HCT116 (cell line): Measurements from ENCODE around the gene HMGN3. TPM values are rescaled to one million over a fixed set of nuclear protein-coding genes. Genes with fewer than 3 reads are reported as not detected.

Experiments used
- ATAC-seq: fragments of 200-7000 bp; cut with Tn5 transposase; 2 replicates; pipeline ENCODE4 v1.9.1; 2020; ENCODE audit warnings: mild to moderate bottlenecking, moderate library complexity
- BruUV-seq: library from RNA; stranded (reverse); fragments of 400-500 nt; replicated peaks from 2 replicates; lab custom pipeline; 2021; lab: Mats Ljungman, UMichigan
- CTCF ChIA-PET: fragments of 300-600 bp; sonication (Branson Sonifier 250); formaldehyde crosslinking; loops from one replicate; lab custom pipeline; 2021; ENCODE audit warnings: antibody characterized with exemption; lab: Charles Lee
- POLR2A ChIA-PET: fragments of 300-600, 350-600 bp; sonication (Branson Sonifier 250); formaldehyde crosslinking; loops from one replicate; lab custom pipeline; 2021; ENCODE audit warnings: antibody characterized with exemption; lab: Charles Lee
- RAD21 ChIA-PET, 2 experiments: fragments of 300-600 bp; sonication (Branson Sonifier 250); formaldehyde crosslinking; loops; one replicate each; lab custom pipeline; 2023; ENCODE audit warnings: low total read pairs in 2 of 2; ENCODE audit not compliant: uncharacterized antibody in 2 of 2, unreplicated experiment in 2 of 2, low non-redundant PET in 1 of 2; lab: Charles Lee
- DNase-seq: peaks from one replicate; pipeline ENCODE4 v3.0.0-alpha.2; 2010; ENCODE audit warnings: low read depth, low spot score
- H2AFZ ChIP-seq: fragments of 200-600 bp; shearing (Covaris generic), sonication (generic); 2 replicates; pipeline ENCODE4 v1.6.1; 2017; ENCODE audit warnings: low read depth, mixed run types, mixed read lengths, antibody characterized with exemption, low read length; ENCODE audit not compliant: poor library complexity, severe bottlenecking
- H3K27ac ChIP-seq: 2 replicates; pipeline ENCODE4 v1.5.1; 2012; ENCODE audit warnings: low read depth, low read length
- H3K27me3 ChIP-seq: fragments of 200-600 bp; sonication (generic); 2 replicates; pipeline ENCODE4 v1.6.1; 2016; ENCODE audit warnings: mixed run types, low read length, mixed read lengths; ENCODE audit not compliant: insufficient read depth
- H3K36me3 ChIP-seq, 2 experiments: fragments of 200-500 bp in 1 of 2; fragments of 200-600 bp in 1 of 2; sonication (Bioruptor generic) in 1 of 2; sonication (generic) in 1 of 2; 2 replicates each; pipeline versions ENCODE4 v1.5.1 to v1.6.1; 2014 to 2016; ENCODE audit warnings: low read length in 2 of 2, inconsistent platforms in 1 of 2, mixed read lengths in 1 of 2, mixed run types in 1 of 2; ENCODE audit not compliant: insufficient read depth in 2 of 2, control insufficient read depth in 1 of 2
- H3K4me1 ChIP-seq, 2 experiments: fragments of 200-600 bp in 1 of 2; sonication (generic) in 1 of 2; 2 replicates each; pipeline versions ENCODE4 v1.5.1 to v1.6.1; 2012 to 2017; ENCODE audit warnings: low read length in 2 of 2, inconsistent platforms in 1 of 2, mild to moderate bottlenecking in 1 of 2, mixed read lengths in 1 of 2, mixed run types in 1 of 2, moderate library complexity in 1 of 2; ENCODE audit not compliant: insufficient read depth in 2 of 2, control insufficient read depth in 1 of 2
- H3K4me2 ChIP-seq: fragments of 200-600 bp; sonication (generic); 2 replicates; pipeline ENCODE4 v1.6.1; 2017; ENCODE audit warnings: mixed run types, low read length, mixed read lengths
- H3K4me3 ChIP-seq, 2 experiments: fragments of 200-600 bp in 1 of 2; sonication (generic) in 1 of 2; replicated peaks in 1 of 2; 2 replicates each; pipeline ENCODE4 v1.5.1; 2011 to 2016; ENCODE audit warnings: low read length in 2 of 2, control low read depth in 1 of 2, low read depth in 1 of 2, mild to moderate bottlenecking in 1 of 2, mixed read lengths in 1 of 2, mixed run types in 1 of 2
- H3K79me2 ChIP-seq: fragments of 200-600 bp; sonication (generic); 2 replicates; pipeline ENCODE4 v1.6.1; 2017; ENCODE audit warnings: mild to moderate bottlenecking, mixed run types, low read length, moderate library complexity, mixed read lengths; ENCODE audit not compliant: insufficient read depth
- H3K9ac ChIP-seq: fragments of 200-600 bp; sonication (generic); 2 replicates; pipeline ENCODE4 v1.6.1; 2016; ENCODE audit warnings: low read length, mixed read lengths
- H3K9me2 ChIP-seq: fragments of 200-600 bp; sonication (generic), shearing (Covaris generic); 2 replicates; pipeline ENCODE4 v1.6.1; 2017; ENCODE audit warnings: mixed run types, mild to moderate bottlenecking, moderate library complexity; ENCODE audit not compliant: insufficient read depth
- H3K9me3 ChIP-seq, 2 experiments: fragments of 200-500 bp in 1 of 2; fragments of 200-600 bp in 1 of 2; sonication (Bioruptor generic) in 1 of 2; sonication (generic) in 1 of 2; 2 replicates each; pipeline ENCODE4 v1.6.1; 2014 to 2017; ENCODE audit warnings: low read length in 2 of 2, mixed read lengths in 2 of 2, inconsistent platforms in 1 of 2, low read depth in 1 of 2, mild to moderate bottlenecking in 1 of 2, mixed run types in 1 of 2, moderate library complexity in 1 of 2; ENCODE audit not compliant: control insufficient read depth in 1 of 2, insufficient read depth in 1 of 2
- H4K20me1 ChIP-seq: fragments of 200-600 bp; sonication (generic), shearing (Covaris generic); 2 replicates; pipeline ENCODE4 v1.6.1; 2017; ENCODE audit warnings: mixed run types, mild to moderate bottlenecking, moderate library complexity; ENCODE audit not compliant: insufficient read depth
- CEBPB ChIP-seq: IDR thresholded peaks from 2 replicates; pipeline ENCODE4 v1.6.1; 2012; ENCODE audit warnings: low read depth
- ELF1 ChIP-seq: IDR thresholded peaks from 2 replicates; pipeline ENCODE4 v1.6.1; 2012; ENCODE audit warnings: low read depth, borderline replicate concordance
- EZH2 ChIP-seq: fragments of 200-600 bp; sonication (generic); IDR thresholded peaks from 2 replicates; pipeline ENCODE4 v1.6.1; 2017; ENCODE audit warnings: antibody characterized with exemption, mixed run types
- FOSL1 ChIP-seq: IDR thresholded peaks from 2 replicates; pipeline ENCODE4 v1.6.1; 2012; ENCODE audit warnings: low read depth
- JUND ChIP-seq: IDR thresholded peaks from 2 replicates; pipeline ENCODE4 v1.6.1; 2012
- POLR2A ChIP-seq: IDR thresholded peaks from 2 replicates; pipeline ENCODE4 v1.7.0; 2011; ENCODE audit warnings: borderline replicate concordance; ENCODE audit not compliant: insufficient read depth, insufficient read length; ENCODE audit errors: extremely low read depth
- POLR2AphosphoS5 ChIP-seq: IDR thresholded peaks from 2 replicates; pipeline ENCODE4 v1.6.1; 2011; ENCODE audit warnings: mild to moderate bottlenecking, low read depth, low read length, moderate library complexity
- RAD21 ChIP-seq: IDR thresholded peaks from 2 replicates; pipeline ENCODE4 v1.6.1; 2012; ENCODE audit warnings: low read depth, mild to moderate bottlenecking
- TCF7L2 ChIP-seq: IDR thresholded peaks from 2 replicates; pipeline ENCODE4 v1.7.0; 2011; ENCODE audit warnings: borderline replicate concordance, inconsistent platforms; ENCODE audit not compliant: insufficient read depth, insufficient read length; ENCODE audit errors: extremely low read depth
- YY1 ChIP-seq: IDR thresholded peaks from 2 replicates; pipeline ENCODE4 v1.6.1; 2011; ENCODE audit warnings: low read length, low read depth, moderate library complexity, mild to moderate bottlenecking; ENCODE audit not compliant: insufficient replicate concordance; ENCODE audit errors: extremely low read depth
- ZFX ChIP-seq: fragments of 450-650 bp; IDR thresholded peaks from 2 replicates; pipeline ENCODE4 v1.6.1; 2017
- ZNF274 ChIP-seq: fragments of 200-500 bp; sonication (Bioruptor generic); IDR thresholded peaks from 2 replicates; pipeline ENCODE4 v1.6.1; 2014; ENCODE audit warnings: mild to moderate bottlenecking, low read depth, low read length, inconsistent platforms
- intact Hi-C: fragments of 100-400 bp; cut with micrococcal nuclease; formaldehyde crosslinking; loops from 2 replicates; pipeline ENCODE4 v1.10.0; 2022
- total RNA-seq: library from RNA; stranded (reverse); gene quantifications from one replicate; pipeline ENCODE4 v1.2.1, GENCODE V29; 2021; ENCODE audit not compliant: unreplicated experiment
- TF ChIP-seq, protein P1 (sequence below): IDR thresholded peaks from 2 replicates; pipeline ENCODE4 v1.6.1; 2012; ENCODE audit warnings: low read depth
- TF ChIP-seq, protein P2 (sequence below): IDR thresholded peaks from 2 replicates; pipeline ENCODE4 v1.6.1; 2011; ENCODE audit warnings: mild to moderate bottlenecking, low read length, moderate library complexity; ENCODE audit not compliant: insufficient replicate concordance; ENCODE audit errors: extremely low read depth

HMGN3 gene
- total RNA-seq, 1 experiment from 2014 or later: 60.5 TPM

- TF ChIP-seq ZFX: no peak
- TF ChIP-seq, all 23 proteins: peak for 0
Observed at GRCh38 chr6:79231101-79231500, 3.4 kb downstream of the HMGN3 start (continued).

GRCh38 chr6:79230149-79230548 lies 4.3 kb downstream of the HMGN3 start:
- RAD21 ChIA-PET: no interaction called here
- no peak overlapping the region for H3K9ac ChIP-seq
- intact Hi-C loops: loop anchor here (10.0 kb wide), 1 partner anchor 635 kb away; no protein-coding TSS in a partner anchor
- POLR2A ChIA-PET: no interaction called here
- H4K20me1 ChIP-seq: no peaks in the 10 kb centered on the region
- H3K4me2 ChIP-seq: no peak overlapping the region
- H2AFZ ChIP-seq: no peak overlapping the region
- no peak overlapping the region for H3K4me3 ChIP-seq
- TF ChIP-seq CEBPB (peak; percentile 61), FOSL1 (no peak), JUND (no peak), ZFX (no peak), EZH2 (no peak)
- DNase-seq (no peak), ATAC-seq (no peak)
- H3K27ac ChIP-seq: no peak overlapping the region
- BruUV-seq: no TSS peak
- peaks cover 71% of the 10 kb centered on the region for H3K79me2 ChIP-seq
- H3K27me3 ChIP-seq: no peaks in the 10 kb centered on the region
- H3K4me1 ChIP-seq: peaks cover 4 to 8% of the 10 kb centered on the region in 2 experiments; a peak in 2 of 4 replicates
- CTCF ChIA-PET: no interaction called here
- no peaks in the 10 kb centered on the region for H3K9me2 ChIP-seq
- H3K9me3 ChIP-seq: no peaks in the 10 kb centered on the region
- no peaks in the 10 kb centered on the region for H3K36me3 ChIP-seq

GRCh38 chr6:79227445-79227844 lies 7.0 kb downstream of the HMGN3 start:
- H3K9me2 ChIP-seq: no peaks in the 10 kb centered on the region
- H3K27ac ChIP-seq: no peak overlapping the region
- ChIA-PET POLR2A (no interaction called here), CTCF (no interaction called here), RAD21 (no interaction called here)
- H3K79me2 ChIP-seq: peaks cover 62% of the 10 kb centered on the region
- no peak overlapping the region for H3K4me2 ChIP-seq
- H3K4me3 ChIP-seq: no peak overlapping the region
- no peaks in the 10 kb centered on the region for H3K9me3 ChIP-seq
- no peaks in the 10 kb centered on the region for H3K36me3 ChIP-seq
- DNase-seq (no peak), ATAC-seq (no peak)
- H3K27me3 ChIP-seq: no peaks in the 10 kb centered on the region
- intact Hi-C loops: no loop called here
- no peaks in the 10 kb centered on the region for H3K4me1 ChIP-seq
- H2AFZ ChIP-seq: no peak overlapping the region
- H4K20me1 ChIP-seq: no peaks in the 10 kb centered on the region
- BruUV-seq: no TSS peak
- no peak overlapping the region for H3K9ac ChIP-seq
- TF ChIP-seq, protein P1, sequence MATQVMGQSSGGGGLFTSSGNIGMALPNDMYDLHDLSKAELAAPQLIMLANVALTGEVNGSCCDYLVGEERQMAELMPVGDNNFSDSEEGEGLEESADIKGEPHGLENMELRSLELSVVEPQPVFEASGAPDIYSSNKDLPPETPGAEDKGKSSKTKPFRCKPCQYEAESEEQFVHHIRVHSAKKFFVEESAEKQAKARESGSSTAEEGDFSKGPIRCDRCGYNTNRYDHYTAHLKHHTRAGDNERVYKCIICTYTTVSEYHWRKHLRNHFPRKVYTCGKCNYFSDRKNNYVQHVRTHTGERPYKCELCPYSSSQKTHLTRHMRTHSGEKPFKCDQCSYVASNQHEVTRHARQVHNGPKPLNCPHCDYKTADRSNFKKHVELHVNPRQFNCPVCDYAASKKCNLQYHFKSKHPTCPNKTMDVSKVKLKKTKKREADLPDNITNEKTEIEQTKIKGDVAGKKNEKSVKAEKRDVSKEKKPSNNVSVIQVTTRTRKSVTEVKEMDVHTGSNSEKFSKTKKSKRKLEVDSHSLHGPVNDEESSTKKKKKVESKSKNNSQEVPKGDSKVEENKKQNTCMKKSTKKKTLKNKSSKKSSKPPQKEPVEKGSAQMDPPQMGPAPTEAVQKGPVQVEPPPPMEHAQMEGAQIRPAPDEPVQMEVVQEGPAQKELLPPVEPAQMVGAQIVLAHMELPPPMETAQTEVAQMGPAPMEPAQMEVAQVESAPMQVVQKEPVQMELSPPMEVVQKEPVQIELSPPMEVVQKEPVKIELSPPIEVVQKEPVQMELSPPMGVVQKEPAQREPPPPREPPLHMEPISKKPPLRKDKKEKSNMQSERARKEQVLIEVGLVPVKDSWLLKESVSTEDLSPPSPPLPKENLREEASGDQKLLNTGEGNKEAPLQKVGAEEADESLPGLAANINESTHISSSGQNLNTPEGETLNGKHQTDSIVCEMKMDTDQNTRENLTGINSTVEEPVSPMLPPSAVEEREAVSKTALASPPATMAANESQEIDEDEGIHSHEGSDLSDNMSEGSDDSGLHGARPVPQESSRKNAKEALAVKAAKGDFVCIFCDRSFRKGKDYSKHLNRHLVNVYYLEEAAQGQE: no peak
- no peak for TF ChIP-seq TCF7L2
- TF ChIP-seq YY1: no peak
- no peak for TF ChIP-seq POLR2A
- no peak for TF ChIP-seq POLR2AphosphoS5
- no peak for TF ChIP-seq FOSL1
- no peak for TF ChIP-seq ELF1
- no peak for TF ChIP-seq ZNF274
- no peak for TF ChIP-seq RAD21
- TF ChIP-seq, protein P2, sequence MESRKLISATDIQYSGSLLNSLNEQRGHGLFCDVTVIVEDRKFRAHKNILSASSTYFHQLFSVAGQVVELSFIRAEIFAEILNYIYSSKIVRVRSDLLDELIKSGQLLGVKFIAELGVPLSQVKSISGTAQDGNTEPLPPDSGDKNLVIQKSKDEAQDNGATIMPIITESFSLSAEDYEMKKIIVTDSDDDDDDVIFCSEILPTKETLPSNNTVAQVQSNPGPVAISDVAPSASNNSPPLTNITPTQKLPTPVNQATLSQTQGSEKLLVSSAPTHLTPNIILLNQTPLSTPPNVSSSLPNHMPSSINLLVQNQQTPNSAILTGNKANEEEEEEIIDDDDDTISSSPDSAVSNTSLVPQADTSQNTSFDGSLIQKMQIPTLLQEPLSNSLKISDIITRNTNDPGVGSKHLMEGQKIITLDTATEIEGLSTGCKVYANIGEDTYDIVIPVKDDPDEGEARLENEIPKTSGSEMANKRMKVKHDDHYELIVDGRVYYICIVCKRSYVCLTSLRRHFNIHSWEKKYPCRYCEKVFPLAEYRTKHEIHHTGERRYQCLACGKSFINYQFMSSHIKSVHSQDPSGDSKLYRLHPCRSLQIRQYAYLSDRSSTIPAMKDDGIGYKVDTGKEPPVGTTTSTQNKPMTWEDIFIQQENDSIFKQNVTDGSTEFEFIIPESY: no peak
